Uterus (tissue), 4 donors: ENCODE measurements around the gene H2AZ1. TPM values are rescaled to one million over a fixed set of nuclear protein-coding genes. Genes with fewer than 3 reads are reported as not detected.

ENCODE experiments used
- DNase-seq, 2 donors: peaks; one replicate each; pipeline ENCODE4 v3.0.0-alpha.2; 2019 to 2020
- H3K27ac ChIP-seq, 2 donors: fragments of 200-600 bp; sonication (generic); 1 replicate in 1 of 2; 2 replicates in 1 of 2; pipeline ENCODE4 v1.5.1; 2016 to 2018
- H3K27me3 ChIP-seq, 2 donors: fragments of 200-600 bp; sonication (generic); one replicate each; pipeline ENCODE4 v1.5.1; 2018 to 2019; ENCODE audit warnings: control low read depth in 1 of 2
- H3K36me3 ChIP-seq, 2 donors: fragments of 200-600 bp; sonication (generic); one replicate each; pipeline ENCODE4 v1.5.1; 2019; ENCODE audit warnings: control low read depth in 1 of 2
- H3K4me1 ChIP-seq, 2 donors: fragments of 200-600 bp; sonication (generic); one replicate each; pipeline ENCODE4 v1.5.1; 2018 to 2019; ENCODE audit warnings: control low read depth in 1 of 2
- H3K4me3 ChIP-seq, 2 donors: fragments of 200-600 bp; sonication (generic); 1 replicate in 1 of 2; 2 replicates in 1 of 2; pipeline ENCODE4 v1.5.1; 2018 to 2019; ENCODE audit warnings: mild to moderate bottlenecking in 1 of 2
- H3K9me3 ChIP-seq, 2 donors: fragments of 200-600 bp; sonication (generic); one replicate each; pipeline ENCODE4 v1.5.1; 2019; ENCODE audit warnings: control low read depth in 1 of 2
- POLR2A ChIP-seq, 2 donors: fragments of 450-650 bp; IDR thresholded peaks; one replicate each; pipeline ENCODE4 v1.6.1; 2016; ENCODE audit warnings: antibody characterized with exemption in 2 of 2, mild to moderate bottlenecking in 1 of 2, moderate library complexity in 1 of 2
- intact Hi-C: fragments of 100-400 bp; cut with DNase I; formaldehyde crosslinking; loops from one replicate; pipeline ENCODE4 v1.15.1; 2023; ENCODE audit warnings: low total_unique reads
- total RNA-seq, 4 donors: library from RNA; depleted of rRNA in 3 of 4; stranded (reverse); fragments of >200 nt in 3 of 4; gene quantifications; one replicate each; pipeline versions ENCODE4 v1.1.0 to v1.2.4, GENCODE V29; 2014 to 2023
- TF ChIP-seq, protein P1 (sequence below), 4 experiments: fragments of 200-600 bp in 2 of 4; fragments of 450-650 bp in 2 of 4; sonication (generic) in 2 of 4; IDR thresholded peaks; one replicate each; pipeline ENCODE4 v1.5.1; 2016 to 2019; ENCODE audit warnings: antibody characterized with exemption in 4 of 4, mild to moderate bottlenecking in 2 of 4, moderate library complexity in 1 of 4
- donor health status: DM: yes; HTN: yes; CAD: no.

H2AZ1 gene
- total RNA-seq, 4 donors from 2014 or later: 99.7 to 206 (median 134) TPM

DNA sequence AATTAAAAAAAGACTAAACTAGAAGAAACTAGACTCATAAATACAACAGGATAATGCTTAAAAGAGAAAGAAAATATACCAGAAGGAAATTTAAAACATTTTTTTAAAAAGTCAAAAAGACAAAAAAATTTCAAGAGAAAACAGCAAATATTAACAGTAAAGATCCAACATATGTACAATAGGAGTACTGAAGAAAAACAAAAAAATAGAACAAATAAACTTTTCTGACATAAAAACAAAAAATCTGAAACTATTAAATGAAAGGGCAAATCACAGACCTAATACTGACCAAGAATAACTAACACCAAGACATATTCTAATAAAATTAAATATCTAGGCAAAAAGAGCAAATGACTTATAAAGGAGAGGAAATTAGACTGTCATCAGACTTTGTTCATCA, 15.2 kb downstream of the H2AZ1 start:
- TF ChIP-seq, protein P1, sequence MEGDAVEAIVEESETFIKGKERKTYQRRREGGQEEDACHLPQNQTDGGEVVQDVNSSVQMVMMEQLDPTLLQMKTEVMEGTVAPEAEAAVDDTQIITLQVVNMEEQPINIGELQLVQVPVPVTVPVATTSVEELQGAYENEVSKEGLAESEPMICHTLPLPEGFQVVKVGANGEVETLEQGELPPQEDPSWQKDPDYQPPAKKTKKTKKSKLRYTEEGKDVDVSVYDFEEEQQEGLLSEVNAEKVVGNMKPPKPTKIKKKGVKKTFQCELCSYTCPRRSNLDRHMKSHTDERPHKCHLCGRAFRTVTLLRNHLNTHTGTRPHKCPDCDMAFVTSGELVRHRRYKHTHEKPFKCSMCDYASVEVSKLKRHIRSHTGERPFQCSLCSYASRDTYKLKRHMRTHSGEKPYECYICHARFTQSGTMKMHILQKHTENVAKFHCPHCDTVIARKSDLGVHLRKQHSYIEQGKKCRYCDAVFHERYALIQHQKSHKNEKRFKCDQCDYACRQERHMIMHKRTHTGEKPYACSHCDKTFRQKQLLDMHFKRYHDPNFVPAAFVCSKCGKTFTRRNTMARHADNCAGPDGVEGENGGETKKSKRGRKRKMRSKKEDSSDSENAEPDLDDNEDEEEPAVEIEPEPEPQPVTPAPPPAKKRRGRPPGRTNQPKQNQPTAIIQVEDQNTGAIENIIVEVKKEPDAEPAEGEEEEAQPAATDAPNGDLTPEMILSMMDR (IDR thresholded peaks at IDR 0.05): no peak
- TF ChIP-seq POLR2A (IDR thresholded peaks at IDR 0.05): no peak
- H3K4me3 ChIP-seq: no peak overlapping the region
- no peaks in the 10 kb centered on the region for H3K27me3 ChIP-seq
- no peak overlapping the region for H3K27ac ChIP-seq
- no peaks in the 10 kb centered on the region for H3K36me3 ChIP-seq
- intact Hi-C loops: no loop called here
- H3K9me3 ChIP-seq: no peaks in the 10 kb centered on the region
- DNase-seq: no peak
- H3K4me1 ChIP-seq: no peaks in the 10 kb centered on the region

DNA sequence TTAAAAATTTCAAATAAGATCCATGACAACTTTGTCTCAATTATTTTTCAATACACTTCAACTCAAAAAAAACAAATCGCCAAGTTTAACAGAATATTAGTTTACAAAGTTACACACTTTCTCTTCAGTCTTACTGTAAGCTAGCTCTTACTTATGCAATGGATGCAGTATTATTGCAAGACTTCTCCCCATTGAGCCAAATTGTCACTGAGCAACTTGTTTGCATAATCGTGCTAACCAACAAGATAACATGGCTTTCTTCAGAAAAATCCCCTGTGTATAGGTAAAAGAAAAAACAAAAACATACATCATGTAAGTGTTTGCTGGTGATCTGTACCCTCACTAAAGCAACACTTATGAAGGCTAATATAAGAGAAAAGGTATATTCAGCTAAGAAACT, 22.5 kb downstream of the H2AZ1 start:
- no peaks in the 10 kb centered on the region for H3K9me3 ChIP-seq
- no peak overlapping the region for H3K27ac ChIP-seq
- no peaks in the 10 kb centered on the region for H3K4me1 ChIP-seq
- H3K27me3 ChIP-seq: no peaks in the 10 kb centered on the region
- DNase-seq: no peak
- intact Hi-C loops: no loop called here
- TF ChIP-seq, protein P1 (IDR thresholded peaks at IDR 0.05): no peak
- no peak for TF ChIP-seq POLR2A (IDR thresholded peaks at IDR 0.05)
- no peaks in the 10 kb centered on the region for H3K36me3 ChIP-seq
- H3K4me3 ChIP-seq: no peak overlapping the region

DNA sequence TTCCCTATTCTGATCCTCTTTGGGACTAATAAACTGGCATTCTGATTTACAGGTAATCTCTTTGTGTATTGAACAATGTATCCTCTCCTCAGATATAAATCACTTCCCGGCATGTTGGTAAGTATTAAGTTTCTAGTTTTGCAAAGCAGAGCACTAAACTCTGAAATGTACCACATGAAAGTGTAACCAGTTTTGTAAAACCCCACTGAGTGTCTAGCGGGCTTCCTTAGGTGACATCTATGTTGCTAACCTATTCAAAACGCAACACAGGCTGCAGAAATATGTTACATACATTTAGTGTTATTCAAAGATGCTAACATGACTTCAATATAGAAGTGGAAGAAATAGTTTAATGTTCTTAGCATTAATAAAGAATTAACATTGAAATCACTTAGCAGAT, 28.9 kb downstream of the H2AZ1 start:
- intact Hi-C loops: no loop called here
- H3K4me3 ChIP-seq: no peak overlapping the region
- H3K27ac ChIP-seq: no peak overlapping the region
- TF ChIP-seq POLR2A (IDR thresholded peaks at IDR 0.05): no peak
- TF ChIP-seq, protein P1 (IDR thresholded peaks at IDR 0.05): no peak
- DNase-seq: no peak
- peaks cover 0 to 5% of the 10 kb centered on the region in 2 donors for H3K9me3 ChIP-seq
- H3K27me3 ChIP-seq: no peaks in the 10 kb centered on the region
- no peaks in the 10 kb centered on the region for H3K36me3 ChIP-seq
- H3K4me1 ChIP-seq: no peaks in the 10 kb centered on the region

- H3K4me1 ChIP-seq: no peaks in the 10 kb centered on the region
- intact Hi-C loops: no loop called here
- H3K4me3 ChIP-seq: no peak overlapping the region
- no peak overlapping the region for H3K27ac ChIP-seq
- no peak for TF ChIP-seq POLR2A (IDR thresholded peaks at IDR 0.05)
- TF ChIP-seq, protein P1 (IDR thresholded peaks at IDR 0.05): no peak
- no peak for DNase-seq
- H3K9me3 ChIP-seq: peaks cover 0 to 5% of the 10 kb centered on the region in 2 donors
- no peaks in the 10 kb centered on the region for H3K36me3 ChIP-seq
- no peaks in the 10 kb centered on the region for H3K27me3 ChIP-seq
Observed at GRCh38 chr4:99918656-99919055, 31.4 kb downstream of the H2AZ1 start.

DNA sequence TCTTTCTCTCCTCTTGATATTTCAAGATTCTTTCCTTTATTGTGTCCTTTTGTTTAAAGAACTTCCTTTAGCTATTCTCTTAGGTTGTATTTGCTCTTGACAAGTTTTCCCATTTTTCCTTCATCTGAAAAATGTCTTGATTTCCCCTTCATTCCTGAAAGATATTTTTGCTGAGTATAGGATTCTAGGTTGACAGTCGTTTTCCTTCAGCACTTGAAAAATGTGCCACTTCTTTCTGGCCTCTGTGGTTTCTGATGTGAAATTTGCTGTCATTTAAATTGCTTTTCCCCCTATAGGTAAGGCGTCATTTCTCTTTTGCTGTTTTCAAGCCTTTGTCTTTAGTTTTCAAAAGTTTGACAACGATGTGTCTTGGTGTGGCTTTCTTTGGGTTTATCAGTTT, 32.5 kb downstream of the H2AZ1 start:
- no peaks in the 10 kb centered on the region for H3K4me1 ChIP-seq
- H3K27ac ChIP-seq: no peak overlapping the region
- H3K9me3 ChIP-seq: peaks cover 0 to 5% of the 10 kb centered on the region in 2 donors
- no peak for DNase-seq
- no peaks in the 10 kb centered on the region for H3K36me3 ChIP-seq
- no peaks in the 10 kb centered on the region for H3K27me3 ChIP-seq
- TF ChIP-seq, protein P1 (IDR thresholded peaks at IDR 0.05): no peak
- TF ChIP-seq POLR2A (IDR thresholded peaks at IDR 0.05): no peak
- H3K4me3 ChIP-seq: no peak overlapping the region
- intact Hi-C loops: no loop called here
